ENCODE measurements around the gene ONECUT3.
"Not testable (repeated sequence)": the region's sequence is repeated elsewhere in the genome, so short reads cannot be mapped to it uniquely, and the experiment has no call there.

Gene ONECUT3

DNA sequence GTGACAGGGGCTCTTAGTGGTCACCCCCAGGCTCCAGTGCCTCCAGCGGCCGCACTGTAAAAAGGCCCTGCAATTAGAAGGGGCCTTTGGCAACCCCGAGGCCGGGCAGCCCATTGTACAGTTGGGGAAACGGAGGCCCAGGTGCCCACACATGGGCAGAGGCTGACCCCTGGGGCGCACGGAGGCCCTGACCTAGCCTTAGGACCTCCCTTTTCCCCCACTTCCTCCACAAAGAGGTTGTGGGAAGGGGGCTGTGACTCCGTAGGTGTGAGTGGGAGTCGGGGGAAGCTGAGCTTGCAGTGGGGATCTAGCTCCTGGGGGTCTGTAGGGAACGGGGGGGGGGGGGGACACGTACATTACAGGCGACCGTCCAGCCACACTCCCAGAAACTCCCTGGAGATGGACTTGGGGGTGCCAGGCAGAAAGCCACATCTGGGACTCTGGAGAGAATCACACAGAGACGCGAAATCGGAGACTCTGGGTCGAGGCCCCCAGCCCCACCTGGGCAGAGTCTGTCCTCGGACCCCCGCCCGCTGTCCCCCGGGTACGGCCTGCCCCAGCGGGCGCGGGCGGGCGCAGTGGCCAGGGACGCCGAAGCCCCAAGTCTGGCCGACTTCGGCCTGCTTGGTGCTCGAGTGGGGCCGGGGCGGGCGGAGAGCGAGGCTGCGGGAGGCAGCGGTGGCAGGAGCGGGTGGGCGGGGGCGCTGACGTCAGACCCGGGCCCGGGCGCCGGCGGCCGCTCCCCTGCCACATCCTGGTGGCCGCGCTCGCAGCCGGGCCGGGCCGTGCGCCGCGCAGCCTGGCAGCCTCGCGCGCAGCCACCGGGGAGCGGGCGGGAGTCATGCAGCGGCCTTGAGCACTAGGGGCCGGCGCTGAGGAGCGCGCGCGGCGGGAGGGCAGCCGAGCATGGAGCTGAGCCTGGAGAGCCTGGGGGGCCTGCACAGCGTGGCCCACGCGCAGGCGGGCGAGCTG is at the start of gene ONECUT3:
Gene ONECUT3 (plus strand): TSS at position 750 of the 972 bp plus-strand sequence. CDS start 157 bp downstream, at position 907.
- no peak for DNase-seq

DNA sequence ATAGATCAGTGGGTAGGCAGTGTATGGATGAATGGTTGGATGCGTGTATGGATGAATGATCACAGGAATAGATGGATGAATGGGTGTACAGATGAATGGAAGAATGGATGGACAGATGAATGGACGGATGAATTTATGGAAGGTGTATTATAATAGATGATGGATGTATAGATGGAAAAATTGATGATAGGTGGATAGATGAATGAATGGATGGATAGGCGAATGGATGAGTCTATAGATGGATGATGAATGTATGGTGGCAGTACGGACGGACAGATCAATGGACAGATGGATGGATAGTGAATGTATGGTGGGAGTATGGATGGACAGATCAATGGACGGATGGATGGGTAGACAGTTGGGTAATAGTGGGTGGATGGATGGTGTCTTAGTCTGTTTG is 49.0 kb upstream of the ONECUT3 start:
- DNase-seq, result no peak

DNA sequence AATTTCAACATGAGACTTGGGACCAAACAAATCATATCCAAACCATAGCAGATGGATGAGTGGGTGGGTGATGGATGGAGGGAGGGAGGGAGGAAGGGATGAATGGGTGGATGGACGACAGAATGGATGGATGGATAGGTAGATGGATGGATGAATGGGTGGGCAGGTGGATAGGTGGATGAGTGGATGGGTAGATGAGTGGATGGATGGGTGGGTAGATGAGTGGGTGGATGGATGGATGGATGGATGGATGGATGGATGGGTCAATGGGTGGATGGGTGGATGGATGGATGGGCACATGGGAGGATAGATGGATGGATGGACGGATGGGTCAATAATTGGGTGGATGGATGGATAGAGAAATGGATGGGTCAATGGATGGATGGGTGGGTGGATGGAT is 47.9 kb upstream of the ONECUT3 start:
- DNase-seq, result no peak

DNA sequence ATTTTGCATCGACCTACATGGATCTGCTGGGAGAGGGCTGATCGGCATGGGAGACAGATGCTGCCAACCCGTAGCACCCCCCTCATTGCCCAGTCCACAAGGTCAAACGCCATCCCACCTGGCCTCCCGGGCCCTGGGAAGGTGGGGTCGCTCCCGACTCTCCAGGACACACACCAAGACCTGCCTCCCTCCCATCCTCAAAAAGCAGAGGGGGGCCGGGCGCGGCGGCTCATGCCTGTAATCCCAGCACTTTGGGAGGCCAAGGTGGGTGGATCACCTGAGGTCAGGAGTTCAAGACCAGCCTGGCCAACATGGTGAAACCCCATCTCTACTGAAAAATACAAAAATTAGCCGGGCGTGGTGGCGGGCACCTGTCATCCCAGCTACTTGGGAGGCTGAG is 46.7 kb upstream of the ONECUT3 start:
- not testable (repeated sequence) for DNase-seq

DNA sequence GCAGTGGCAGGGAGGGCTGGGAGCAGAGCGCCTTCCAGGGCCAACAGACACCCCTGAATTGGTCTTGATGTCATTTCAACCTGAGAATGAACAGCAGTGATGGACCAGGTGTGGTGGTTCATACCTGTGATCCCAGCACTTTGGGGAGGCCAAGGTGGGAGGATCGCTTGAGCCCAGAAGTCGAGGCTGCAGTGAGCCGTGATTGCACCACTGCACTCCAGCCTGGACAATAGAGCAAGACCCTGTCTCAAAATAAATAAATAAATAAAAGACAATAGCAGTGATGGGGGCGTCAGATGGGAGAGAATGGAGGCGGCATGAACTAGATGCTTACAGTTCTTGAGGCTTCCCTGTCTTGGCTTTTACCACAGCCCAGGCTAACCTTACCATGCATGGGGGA is 46.1 kb upstream of the ONECUT3 start:
- no peak for DNase-seq

DNA sequence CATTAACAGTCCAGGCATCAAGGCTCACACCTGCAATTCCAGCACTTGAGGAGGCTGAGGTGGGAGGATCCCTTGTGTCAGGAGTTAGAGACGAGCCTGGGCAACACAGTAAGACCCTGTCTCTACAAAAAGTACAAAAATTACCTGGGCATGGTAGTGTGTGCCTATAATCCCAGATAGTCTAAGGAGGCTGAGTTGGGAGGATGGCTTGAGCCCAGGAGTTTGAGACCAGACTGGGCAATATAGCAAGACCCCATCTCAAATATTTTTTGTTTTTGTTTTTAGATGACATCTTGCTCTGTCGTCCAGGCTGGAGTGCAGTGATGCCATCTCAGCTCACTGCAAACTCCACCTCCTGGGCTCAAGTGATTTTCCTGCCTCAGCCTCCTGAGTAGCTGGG is 40.1 kb upstream of the ONECUT3 start:
- DNase-seq, result no peak

DNA sequence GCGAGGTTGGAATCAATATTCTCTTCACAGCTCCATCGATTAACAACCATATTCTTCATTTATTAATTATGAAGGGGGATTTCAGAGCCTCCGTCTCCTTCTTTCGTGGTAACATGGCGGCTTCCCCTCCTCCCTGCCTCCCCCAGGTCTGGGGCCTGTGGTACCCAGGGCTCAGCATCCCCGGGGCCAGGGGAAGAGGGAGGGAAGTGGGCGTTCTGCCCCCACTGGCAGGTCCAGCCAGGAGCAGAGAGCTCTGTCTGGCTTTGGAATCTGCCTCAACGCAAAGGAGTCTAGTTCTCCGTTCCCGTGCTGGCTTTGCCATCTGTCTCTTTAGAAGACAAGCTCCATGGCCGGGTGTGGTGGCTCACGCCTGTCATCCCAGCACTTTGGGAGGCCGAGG is 37.8 kb upstream of the ONECUT3 start:
- no peak for DNase-seq

DNA sequence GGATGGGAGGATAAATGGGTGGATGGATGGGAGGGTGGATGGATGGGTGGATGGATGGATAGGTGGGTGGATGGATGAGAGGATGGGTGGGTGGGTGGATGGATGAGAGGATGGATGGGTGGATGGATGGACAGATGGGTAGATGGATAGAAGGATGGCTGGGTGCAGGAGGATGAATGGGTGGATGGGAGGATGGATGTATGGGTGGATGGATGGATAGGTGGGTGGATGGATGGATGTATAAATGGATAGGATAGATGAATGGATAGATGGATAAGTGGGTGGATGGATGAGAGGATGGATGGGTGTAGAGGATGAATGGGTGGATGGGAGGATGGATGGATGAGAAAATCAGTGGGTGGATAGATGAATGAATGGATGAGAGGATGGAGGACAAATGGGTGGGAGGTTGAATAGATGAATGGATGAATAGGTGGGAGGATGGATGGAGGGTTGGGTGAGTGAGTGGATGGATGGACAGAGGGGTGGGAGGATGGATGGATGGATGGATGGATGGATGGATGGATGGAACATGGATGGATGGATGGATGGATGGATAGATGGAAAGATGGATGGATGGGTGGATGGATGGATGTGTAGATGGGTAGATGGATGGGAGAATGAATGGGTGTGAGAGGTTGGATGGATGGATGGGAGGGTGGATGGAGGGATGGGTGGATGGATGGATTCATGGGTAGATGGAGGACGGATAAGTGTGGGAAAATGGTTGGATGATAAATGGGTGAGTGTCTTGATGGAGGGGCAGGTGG is 35.9 kb upstream of the ONECUT3 start:
- no peak for DNase-seq

DNA sequence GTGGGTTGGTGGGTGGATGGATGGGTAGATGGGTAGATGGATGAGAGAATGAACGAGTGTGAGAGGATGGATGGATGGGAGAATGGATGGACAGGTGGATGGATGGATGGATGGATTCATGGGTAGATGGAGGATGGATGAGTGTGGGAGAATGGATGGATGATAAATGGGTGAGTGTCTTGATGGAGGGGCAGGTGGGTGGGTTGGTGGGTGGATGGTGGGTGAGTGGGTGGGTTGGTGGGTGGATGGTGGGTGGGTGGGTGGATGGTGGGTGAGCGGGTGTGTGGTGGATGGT is 35.4 kb upstream of the ONECUT3 start:
- DNase-seq, result no peak

DNA sequence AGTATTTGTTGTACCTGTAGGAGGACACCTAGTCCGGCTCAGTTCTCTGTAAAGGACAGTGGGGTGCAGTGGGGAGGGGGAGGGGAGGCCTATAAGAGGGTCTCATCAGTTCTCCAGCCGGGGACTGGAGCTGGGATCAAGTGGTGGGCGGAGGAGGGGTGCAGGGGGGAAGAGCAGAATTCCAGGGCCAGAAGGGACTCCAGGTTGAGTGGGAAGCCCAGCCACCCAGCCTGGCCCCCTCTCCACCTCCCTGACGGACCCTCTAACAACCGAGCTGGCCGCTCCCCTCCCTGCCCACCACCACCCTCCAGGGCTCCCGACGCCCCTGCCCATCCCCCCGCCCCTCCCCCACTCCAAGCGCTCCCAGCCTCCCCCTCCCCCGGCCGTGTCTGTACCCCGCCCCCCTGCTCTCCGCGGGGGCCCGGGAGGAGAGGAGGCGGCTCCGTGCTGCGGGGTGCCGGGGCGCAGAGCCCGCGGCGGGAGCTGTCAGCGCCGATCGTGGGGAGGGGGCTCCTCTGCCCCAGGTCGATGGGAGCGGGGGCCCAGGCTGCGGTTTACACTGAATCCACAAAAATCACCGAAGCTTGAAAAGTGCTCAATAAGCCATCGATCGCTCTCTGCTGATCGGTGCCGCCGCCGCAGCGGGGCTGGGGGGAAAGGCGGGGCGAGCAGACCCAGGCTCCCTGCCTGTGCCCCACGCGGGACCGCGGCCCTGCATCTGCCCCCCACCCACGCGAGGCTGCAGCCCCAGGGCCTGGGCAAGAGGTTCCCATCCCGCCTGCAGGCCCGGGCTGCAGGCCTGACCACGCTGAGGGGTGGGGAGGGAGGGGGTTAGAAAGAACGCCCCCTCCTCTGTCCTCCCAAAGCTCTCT is 34.6 kb upstream of the ONECUT3 start:
- no peak for DNase-seq

DNA sequence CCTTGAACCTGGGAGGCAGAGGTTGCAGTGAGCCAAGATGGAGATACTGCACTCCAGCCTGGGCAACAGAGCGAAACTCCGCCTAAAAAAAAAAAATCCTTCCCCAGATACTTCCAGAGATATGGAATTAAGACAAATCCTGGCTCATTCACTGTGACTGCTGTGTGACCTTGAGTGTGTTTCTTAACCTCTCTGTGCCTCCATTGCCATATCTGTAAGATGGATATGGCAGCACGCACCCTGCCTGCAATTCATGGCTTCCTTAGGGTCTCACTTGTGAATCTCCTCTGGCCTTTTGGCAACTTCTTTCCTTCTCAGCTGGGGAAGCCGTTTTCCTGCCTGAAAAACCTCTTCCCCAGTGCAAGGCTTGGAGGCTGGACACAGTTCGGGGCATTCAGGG is 33.8 kb upstream of the ONECUT3 start:
- no peak for DNase-seq

DNA sequence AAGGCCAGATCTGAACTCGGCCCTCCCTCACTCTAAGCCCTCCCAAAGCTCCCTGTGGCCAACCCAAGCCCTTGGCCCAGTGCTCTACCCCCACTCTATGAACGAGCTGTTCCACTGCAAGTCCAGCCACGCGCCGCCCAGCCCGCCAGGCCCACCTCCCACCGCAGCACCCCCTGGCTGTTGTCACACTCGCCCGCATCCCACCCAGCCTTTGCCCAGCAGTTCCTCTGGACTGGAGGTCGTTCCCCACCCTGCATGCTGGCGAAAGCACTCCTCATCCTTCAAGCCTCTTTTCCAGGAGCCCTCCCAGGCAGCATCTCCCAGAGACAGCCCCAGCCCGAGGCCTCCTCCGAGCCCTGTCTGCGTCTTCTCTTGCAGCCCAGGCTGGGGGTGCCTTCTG is 33.1 kb upstream of the ONECUT3 start:
- no peak for DNase-seq

DNA sequence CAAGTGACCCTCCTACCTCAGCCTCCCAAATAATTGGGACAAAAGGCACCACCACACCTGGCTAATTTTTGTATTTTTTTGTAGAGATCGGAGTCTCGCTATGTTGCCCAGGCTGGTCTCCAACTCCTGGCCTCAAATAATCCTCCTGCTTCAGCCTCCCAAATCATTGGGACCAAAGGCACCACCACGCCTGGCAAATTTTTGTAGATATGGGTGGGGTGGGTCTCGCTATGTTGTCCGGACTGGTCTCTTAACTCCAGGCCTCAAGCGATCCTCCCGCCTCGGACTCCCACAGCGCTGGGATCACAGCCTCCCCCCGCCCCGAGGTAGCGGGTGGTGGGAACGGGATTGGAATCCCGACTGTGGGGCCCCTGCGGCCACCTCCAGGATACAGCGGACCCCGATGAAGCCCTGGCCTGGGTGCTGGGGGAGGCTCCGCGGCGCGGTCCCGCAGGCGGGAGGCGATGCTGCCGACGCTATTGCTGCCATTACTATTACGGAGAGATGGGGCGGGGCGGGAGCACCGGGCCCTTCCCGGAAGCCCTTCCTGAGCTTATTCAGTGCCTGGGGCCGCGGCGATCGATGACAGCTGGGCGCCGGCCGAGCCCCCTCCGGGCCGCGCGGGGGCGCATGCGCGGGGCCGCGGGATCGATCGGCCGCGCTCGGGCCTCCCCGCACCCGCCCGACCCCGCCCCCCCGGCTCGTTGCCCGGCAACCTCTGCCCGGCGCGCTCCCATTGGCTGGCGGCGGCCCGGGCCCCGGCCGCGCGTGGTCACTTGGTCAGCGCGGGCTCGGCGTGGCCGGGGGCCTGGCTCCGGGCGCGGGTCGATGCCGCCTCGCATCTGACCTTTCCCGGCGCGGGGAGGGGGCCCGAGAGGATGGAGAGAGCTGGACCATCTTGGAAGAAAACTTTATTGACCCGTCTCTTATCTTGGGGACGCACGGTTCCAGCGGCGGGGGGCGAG is 27.9 kb upstream of the ONECUT3 start:
- DNase-seq, result peak; percentile 33

DNA sequence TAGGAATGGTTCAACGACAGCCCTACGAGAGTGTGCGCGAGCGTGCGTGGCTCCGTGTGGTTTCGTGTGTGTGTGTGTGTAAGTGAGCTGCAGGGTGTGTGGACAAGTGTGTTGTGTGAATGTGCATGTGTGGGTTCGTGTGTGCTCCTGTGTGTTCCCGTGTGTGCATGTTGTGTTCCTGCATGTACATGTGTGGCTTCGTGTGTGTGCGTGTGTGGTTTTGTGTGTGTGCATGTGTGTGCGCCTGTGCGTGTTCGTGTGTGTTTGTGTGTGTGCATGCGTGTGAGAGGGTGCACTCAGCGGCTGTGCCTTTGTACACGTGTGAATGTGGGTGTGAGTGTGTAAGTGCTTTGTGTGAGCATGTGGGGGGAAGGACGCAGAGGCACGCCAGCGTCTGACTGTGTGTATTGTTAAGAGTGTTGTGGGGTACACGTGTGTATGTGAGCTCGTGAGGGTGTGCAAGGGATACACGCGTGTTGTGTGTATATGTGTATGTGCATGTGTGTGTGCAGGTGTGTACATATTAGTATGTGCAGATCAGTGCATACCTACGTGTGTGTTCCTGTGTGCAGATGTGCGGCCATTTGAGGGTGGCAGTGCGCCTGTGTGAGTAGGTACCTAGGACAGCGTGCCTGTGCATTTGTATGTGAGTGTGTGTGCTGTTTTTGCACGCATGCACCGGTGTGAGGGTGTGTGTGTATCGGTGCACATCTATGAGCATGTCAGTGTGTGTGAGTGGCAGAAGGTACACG is 24.3 kb upstream of the ONECUT3 start:
- DNase-seq, result no peak

DNA sequence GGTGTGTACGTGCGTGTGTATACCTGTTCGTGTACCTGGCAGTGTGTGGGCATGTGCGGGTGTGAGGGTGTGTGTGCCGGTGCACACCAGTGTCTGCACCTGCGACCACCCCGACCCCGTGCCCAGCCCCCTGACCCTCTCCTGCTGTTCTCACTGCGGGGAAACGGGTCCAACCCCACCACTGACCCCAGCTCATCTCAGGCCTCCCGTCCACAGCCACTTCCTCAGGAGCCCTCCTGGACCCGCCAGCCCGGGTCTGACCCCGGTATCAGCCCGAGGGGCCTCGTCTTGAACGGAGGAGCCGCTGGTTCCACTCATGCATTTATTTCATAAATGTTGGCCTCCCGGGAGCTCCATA is 23.8 kb upstream of the ONECUT3 start:
- no peak for DNase-seq

DNA sequence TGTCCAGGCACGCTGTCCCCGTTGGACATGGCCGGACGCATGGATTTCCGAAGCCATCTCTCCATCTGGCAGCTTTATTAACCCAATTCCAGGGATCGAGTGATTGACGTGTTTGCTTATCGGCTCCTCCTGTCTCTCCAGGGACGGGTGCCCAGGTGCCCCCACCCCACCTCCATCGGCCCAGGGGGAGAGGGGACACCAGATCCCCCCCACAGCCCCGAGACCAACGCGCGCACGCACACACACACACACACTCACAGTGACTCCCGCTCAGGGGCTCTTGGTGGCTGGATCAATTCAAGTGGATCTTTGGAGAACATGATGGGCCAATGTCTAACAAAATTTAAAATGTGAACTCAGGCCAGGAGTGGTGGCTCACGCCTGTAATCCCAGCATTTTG is 23.1 kb upstream of the ONECUT3 start:
- DNase-seq, result no peak

DNA sequence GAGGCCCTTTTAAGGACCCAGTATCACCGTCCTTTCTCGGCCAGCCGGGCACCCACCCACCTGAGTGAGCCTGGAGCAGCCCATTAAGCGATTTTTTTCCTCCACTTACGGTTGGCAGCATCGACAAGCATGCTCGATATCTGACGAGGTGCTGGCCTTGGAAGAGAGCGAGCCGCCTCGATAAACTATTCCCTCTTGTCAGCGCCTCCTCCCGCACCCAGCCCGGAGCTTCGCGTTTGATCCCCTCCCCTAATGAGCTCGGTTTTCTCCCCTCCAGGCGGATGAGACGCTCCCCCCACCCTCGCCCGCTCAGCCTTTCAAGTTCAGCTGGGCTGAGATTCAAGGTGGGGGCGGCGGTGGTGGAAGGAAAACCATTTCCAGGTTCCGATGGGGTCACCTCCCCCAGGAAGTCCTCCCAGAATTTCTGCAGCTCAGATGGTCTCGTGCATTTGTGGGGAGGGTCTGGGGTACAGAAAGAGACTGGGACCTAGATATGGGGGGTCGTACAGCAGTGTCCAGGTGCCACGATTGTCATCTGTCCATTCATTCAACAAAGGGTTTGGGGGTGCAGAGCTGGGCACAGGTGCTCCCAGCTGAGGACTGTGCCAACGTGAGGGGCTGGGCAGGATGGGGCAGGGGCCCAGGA is 18.9 kb upstream of the ONECUT3 start:
- DNase-seq, result no peak

DNA sequence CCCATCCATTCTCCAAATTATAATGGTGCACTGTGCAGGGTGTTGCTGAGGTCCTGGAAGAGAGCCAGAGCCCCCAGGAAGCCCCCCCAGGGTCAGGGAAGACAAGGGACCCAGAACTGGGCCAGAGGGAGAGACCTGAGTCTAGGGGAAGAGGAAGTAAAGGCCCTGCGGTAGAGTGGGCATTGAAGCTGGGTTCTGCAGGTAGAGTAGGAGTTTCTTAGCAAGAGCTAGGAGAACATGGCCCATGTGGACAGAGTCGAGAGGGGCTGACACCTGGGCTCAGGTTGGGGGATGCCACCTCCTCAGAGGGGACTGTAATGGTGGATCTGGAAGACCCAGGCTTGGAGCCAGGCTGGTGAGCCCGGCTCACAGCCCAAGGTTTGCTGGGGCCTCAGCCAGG is 17.0 kb upstream of the ONECUT3 start:
- DNase-seq, result no peak

DNA sequence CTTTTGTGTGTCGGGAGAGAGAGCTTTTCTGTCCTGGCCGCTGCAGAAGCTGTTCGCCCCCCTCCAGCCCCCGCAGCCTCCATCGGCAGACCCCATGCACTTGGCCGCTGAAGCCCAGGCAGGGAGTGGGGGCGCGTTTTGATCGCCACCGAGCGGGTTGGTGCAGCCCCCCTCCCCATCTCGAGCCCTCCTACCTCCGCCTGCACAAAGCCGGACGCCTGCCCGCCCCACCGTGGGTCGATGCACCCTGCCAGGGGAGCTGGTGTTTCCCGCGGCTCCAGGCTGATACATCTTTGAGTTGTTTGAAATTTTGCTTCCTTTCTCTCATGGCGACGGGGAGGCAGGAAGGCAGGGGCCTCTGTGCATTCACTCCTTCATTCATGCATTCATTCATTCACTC is 16.4 kb upstream of the ONECUT3 start:
- DNase-seq, result no peak

DNA sequence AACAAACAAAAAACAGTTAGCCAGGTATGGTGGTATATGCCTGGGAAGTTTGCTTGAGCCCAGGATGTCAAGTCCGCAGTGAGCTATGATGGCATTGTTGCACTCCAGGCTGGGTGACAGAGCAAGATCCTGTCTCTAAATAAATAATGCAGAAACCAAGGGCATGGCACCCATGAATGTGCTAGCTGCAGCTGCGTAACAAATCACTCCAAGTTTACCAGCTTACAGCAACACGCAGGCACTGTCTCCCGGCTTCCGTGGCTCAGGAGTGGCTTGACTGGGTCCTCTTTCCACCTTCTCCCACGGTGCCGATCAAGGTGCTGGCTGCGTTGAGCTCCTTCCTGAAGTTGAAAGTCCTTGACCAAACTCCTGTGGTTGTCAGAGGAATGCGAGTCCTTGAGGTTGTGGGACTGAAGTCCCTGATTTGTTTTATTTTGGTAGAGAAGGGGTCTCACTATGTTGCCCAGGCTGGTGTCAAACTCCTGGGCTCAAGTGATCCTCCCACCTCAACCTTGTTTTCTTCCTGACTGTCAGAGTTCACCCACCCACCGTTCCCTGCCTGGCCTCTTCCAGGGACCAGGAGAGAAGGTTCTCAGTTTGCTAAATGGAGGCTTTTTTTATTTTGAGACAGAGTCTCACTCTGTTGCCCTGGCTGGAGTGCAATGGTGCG is 13.2 kb upstream of the ONECUT3 start:
- DNase-seq, result no peak
